ENCODE measurements around the gene SPO11. TPM values are rescaled to one million over a fixed set of nuclear protein-coding genes. Genes with fewer than 3 reads are reported as not detected.

Gene SPO11
- total and polyA plus RNA-seq, 2 experiments from 2014 or later = not detected

- Mint-ChIP-seq H3K4me3 (no peak overlapping the region), H3K9me3 (no peaks in the 10 kb centered on the region), H3K4me1 (peaks cover 27% of the 10 kb centered on the region), H3K27ac (no peak overlapping the region), H3K27me3 (ENCODE audit: insufficient read depth, low read depth, poor library complexity) (peaks cover 6% of the 10 kb centered on the region), H3K36me3 (ENCODE audit: low read depth) (no peaks in the 10 kb centered on the region; the same call in 2 of the 3 replicates)
- no peak overlapping the region for H3K4me3 ChIP-seq
- peak overlapping the region; percentile 74; the same call in 1 of the 2 replicates for H2AFZ ChIP-seq
- no peaks in the 10 kb centered on the region for H3K79me2 ChIP-seq (replicated peaks; ENCODE audit: insufficient read depth)
- no peaks in the 10 kb centered on the region for H3K36me3 ChIP-seq (ENCODE audit: insufficient read depth)
- H3K27ac ChIP-seq (ENCODE audit: low read depth) = no peak overlapping the region
- H3K4me2 ChIP-seq = no peak overlapping the region
- H3F3A ChIP-seq (replicated peaks; ENCODE audit: low read depth) = peaks cover 4% of the 10 kb centered on the region; the same call in 1 of the 2 replicates
- TF ChIP-seq REST (IDR thresholded peaks at IDR 0.05; ENCODE audit: unreplicated experiment) (no peak), NANOG (IDR thresholded peaks at IDR 0.05; ENCODE audit: borderline replicate concordance) (no peak), ZNF331 (CRISPR knock-in tag; IDR thresholded peaks at IDR 0.05; ENCODE audit: low read depth) (no peak), ETS1 (IDR thresholded peaks at IDR 0.05) (no peak), EZH2phosphoT487 (IDR thresholded peaks at IDR 0.05; ENCODE audit: unreplicated experiment) (no peak), POLR2AphosphoS5 (IDR thresholded peaks at IDR 0.05; ENCODE audit: low read depth) (no peak), CREB1 (CRISPR knock-in tag; IDR thresholded peaks at IDR 0.05; ENCODE audit: low read depth) (no peak), STAT1 (IDR thresholded peaks at IDR 0.05; ENCODE audit: unreplicated experiment) (no peak), CTCF (conservative IDR thresholded peaks at IDR 0.05; ENCODE audit: low read depth in 2 of 2) (no peak), JUNB (IDR thresholded peaks at IDR 0.05; ENCODE audit: unreplicated experiment) (no peak), ZNF114 (CRISPR knock-in tag; IDR thresholded peaks at IDR 0.05) (no peak), EZH2 (IDR thresholded peaks at IDR 0.05; ENCODE audit: low read depth, unreplicated experiment) (no peak), ZNF462 (CRISPR knock-in tag; IDR thresholded peaks at IDR 0.05) (no peak)
- peaks cover 10% of the 10 kb centered on the region for H3K4me1 ChIP-seq (ENCODE audit: insufficient read depth)
- no peak for ATAC-seq
- no peaks in the 10 kb centered on the region for H3K27me3 ChIP-seq (ENCODE audit: insufficient read depth)
- DNase-seq (ENCODE audit: low spot score) = no peak
- no peaks in the 10 kb centered on the region for H4K20me1 ChIP-seq (replicated peaks; ENCODE audit: insufficient read depth)
- H3K9me2 ChIP-seq (ENCODE audit: insufficient read depth) = no peaks in the 10 kb centered on the region
Observed at GRCh38 chr20:57325632-57326356, 3.8 kb upstream of the SPO11 start.

Measured in GM23338 (cell line).